Measurements from ENCODE around the gene CNRIP1.
"Not testable (repeated sequence)": the region's sequence is repeated elsewhere in the genome, so short reads cannot be mapped to it uniquely, and the experiment has no call there.

Gene CNRIP1, protein sequence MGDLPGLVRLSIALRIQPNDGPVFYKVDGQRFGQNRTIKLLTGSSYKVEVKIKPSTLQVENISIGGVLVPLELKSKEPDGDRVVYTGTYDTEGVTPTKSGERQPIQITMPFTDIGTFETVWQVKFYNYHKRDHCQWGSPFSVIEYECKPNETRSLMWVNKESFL

DNA sequence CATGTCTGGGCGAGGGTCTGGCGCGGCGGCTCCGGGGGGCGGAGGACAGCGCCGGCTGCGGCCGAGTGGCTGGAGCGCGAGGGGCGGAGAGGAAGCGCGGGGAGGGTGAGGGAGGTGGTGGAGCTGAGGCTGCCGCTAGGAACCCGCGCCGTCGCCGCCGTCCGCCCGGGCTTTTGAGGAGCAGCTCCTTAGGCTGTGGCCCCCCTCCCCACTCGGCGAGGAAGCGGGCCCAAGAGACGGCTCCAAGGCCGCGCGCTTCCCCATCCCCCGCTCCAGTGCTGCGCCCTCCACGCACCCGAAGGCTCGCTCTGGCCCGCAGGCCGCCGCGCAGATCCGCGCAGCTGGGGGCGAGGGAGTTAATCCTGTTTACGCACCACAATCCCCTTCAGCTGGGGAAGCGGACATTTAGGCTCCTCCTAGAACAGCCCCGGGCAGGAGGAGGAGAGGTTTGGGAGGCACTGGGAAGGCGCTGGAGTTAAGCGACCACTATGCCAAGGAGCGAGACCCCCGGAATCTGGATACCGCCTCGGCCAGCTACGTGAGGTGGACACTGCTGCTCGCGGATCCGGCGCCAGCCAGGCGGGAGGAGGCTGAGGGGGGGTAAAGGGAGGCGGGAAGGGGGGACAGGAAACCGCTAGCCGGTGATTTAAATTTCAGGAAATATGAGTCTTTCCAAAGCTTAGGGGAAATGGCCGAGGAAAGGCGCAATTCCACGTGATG, at the start of gene CNRIP1:
TSS of gene CNRIP1 (minus strand) at position 552 of the 720 bp plus-strand sequence. CDS start at position 3, 549 bp downstream.
- peak; percentile 80 to 94 (median 84) for DNase-seq

DNA sequence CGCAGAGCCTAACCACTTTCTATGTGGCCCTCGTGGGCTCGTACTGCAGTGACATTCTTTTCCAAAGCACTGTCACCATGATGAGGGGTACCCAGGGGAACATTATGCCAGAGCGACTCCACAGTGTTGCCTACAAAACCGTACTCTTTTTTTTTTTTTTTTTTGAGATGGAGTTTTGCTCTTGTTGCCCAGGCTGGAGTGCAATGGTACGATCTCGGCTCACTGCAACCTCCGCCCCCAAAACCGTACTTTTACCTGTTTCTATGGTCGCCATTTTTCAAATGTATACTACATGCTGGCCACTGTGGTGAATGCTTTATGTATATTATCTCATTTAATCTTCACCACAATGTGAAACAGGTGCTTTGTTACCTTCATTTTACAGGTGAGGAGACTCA, 49.6 kb upstream of the CNRIP1 start:
- DNase-seq, result no peak

DNA sequence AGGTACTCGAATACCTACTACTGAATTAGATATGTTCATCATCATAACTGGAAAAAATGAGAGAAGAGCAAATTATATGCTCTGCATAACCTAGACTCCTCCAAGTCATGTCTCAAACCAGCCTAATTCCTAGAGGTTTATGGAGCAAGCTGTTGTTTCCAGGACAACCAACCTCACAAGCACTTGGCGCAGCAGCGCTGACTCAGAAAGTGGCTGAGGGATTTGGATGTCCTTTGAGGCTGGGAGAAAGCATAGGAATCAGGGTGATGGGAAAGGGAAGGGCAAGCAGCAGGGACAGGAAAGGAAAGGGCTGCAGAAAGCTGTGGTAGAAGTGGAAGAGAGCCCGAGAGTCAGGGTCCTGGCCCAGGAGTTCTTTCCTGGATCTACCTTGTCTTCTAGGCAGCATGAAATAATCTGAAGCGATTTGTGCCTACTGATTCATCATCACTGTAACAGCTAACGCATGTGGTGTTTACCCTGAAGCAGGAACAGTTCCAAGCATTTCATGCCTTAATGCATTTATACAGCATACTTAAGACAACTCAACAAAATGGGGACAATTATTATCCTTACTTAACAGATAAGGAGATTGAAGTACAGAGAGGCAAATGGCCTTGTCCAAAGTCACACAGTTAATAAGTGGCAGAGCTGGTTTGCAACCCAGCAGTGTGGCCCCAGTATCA, 49.0 kb upstream of the CNRIP1 start:
- peak; percentile 2 to 56 (median 12) for DNase-seq

DNA sequence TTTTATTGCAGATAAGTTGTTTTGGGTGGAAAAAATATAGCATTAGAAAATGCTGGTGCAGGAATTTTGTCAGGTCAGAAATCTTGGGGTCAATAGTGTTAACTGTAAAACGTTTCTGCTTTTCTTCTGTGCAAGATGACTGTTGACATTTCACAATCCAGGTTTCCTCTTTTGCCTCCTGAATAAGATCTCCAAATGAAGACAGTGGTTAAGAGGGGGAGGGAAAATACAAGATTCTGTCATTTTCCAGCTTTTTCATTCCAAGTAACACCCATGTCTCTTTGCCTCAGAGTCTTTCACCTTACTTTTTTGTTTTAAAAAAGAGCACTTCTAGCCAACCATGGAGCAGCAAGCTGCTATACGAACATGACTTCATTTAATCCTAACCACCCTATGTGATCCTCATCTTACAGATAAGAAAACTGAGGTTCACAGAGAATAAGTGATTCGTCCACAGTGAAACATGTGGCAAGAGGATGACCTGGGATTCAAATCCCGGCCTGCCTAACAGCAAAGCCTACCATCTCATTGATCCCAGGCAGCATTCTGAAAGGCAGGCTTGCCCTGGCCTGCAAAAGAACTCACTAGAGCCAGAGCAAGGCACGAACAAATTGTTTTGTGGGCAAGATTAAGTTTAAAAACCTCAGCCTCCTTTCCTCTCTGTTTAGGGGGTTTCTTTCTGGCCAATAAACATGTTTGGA, 48.4 kb upstream of the CNRIP1 start:
- no peak for DNase-seq

DNA sequence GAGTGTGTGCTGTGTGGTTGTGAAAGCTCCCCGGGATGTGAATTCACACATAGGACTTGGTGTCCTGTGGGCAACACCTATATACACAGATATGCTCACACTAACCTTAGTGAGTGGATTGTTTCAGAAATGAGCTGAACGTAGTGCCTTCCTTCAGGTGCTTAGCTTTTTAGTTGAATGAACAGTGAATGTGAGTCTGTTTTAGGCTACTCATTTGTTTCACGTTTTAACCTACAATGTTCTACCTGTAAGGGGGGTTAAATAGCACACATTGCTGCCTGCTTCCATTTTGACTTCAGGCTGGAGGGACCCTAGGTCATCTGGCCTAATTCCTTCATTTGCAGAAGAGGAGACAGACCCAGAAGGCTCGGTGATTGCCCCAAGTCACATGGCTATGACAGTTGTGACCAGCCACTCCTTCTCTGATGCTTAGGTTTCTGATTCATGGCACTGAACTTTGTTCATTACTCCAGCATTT, 46.4 kb upstream of the CNRIP1 start:
- DNase-seq, result no peak

DNA sequence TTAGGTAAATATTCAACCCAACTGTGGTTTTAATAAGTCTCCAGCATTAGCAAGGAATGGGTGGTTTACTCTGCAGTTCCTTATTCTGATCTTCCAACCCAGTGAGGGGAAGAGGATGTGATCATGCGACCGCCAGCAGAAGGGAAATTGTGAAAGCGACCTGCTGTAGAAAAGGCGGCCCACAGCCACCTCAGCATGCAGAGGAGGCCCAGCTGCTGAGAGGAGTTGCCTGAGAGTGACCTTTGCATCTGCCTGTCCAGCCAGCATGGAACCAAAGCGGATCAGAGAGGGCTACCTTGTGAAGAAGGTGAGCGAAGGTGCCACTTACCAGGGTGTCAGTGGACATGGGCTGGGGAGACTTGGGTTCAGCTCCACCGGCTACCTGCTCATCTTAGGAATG, 45.3 kb upstream of the CNRIP1 start, which contains the start of gene PLEK:
TSS of gene PLEK (plus strand) at position 196 of the 400 bp plus-strand sequence. CDS start at position 266, 70 bp downstream.
- DNase-seq, result no peak

DNA sequence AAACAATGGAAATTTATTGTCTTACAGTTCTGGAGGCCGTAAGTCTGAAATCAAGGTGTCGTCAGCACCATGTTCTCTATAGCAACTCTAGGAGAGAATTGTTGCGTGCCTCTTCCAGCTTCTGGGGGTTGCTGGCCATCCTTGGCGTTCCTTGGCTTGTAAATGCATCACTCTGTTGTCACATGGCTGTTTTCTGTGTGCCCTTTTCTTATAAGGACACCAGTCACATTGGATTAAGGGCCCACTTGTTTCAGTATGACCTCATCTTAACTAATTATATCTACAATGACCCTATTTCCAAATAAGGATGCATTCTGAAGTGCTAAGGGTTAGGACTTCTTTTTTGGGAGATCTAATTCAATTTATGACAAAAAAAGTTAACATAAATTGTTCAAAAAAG, 44.0 kb upstream of the CNRIP1 start:
- no peak for DNase-seq

DNA sequence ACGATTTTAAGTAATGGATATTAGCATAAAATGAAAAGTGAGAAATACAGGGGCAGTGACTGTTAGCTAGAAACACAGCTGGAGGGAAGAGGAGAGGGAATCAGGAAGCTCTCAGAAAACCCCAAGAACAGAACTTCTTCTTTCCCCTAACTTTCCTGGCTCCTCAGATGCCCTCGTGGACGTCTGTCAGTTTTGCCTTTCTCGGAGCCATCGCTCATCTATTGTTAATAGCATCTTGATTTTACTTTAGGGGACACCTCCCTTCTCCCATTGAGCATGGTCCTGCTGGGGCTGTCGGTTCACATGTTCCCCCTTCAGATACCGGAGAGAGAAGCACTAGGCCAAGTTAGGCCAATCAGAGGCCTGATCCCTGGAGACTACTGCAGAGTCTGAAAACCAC, 43.0 kb upstream of the CNRIP1 start:
- no peak for DNase-seq

DNA sequence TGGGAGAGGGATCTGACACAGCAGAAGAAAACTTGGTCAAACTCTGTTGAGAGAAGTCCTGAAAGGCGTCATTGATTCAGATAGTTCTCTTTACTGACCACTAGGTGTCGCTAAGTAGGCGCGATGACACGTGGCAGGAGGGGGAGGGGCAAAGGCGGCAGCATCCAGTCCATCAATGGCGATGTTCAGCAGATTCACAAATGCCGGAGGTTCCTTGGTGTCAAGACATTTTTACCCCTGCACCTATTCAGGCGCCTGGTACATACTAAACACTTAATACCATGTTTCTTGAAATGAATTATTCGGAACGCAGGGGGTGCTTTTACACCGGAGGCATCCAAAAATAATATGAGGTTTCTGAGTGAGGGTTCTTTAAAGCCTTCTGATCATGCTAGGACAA, 42.3 kb upstream of the CNRIP1 start:
- DNase-seq, result peak; percentile 74 to 90 (median 87)

DNA sequence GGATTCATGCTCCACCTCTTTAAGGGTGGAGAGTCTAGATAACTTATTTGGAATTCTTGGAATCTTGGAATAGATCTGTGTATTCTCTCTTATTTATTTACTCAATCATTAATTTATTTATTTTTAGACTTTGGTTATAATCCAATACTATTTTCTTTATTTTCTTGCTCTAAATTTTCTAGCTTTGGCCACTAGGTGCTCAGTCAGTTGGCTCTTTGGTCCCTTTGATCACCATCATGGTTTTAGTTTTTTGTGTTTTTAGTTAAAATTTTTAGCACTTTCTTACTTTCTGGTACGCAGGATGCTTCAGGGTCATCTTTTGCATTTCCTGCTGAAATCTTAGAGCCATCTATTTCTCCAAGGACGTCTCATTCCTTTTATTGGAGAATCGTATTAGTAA, 40.1 kb upstream of the CNRIP1 start:
- DNase-seq, result no peak

DNA sequence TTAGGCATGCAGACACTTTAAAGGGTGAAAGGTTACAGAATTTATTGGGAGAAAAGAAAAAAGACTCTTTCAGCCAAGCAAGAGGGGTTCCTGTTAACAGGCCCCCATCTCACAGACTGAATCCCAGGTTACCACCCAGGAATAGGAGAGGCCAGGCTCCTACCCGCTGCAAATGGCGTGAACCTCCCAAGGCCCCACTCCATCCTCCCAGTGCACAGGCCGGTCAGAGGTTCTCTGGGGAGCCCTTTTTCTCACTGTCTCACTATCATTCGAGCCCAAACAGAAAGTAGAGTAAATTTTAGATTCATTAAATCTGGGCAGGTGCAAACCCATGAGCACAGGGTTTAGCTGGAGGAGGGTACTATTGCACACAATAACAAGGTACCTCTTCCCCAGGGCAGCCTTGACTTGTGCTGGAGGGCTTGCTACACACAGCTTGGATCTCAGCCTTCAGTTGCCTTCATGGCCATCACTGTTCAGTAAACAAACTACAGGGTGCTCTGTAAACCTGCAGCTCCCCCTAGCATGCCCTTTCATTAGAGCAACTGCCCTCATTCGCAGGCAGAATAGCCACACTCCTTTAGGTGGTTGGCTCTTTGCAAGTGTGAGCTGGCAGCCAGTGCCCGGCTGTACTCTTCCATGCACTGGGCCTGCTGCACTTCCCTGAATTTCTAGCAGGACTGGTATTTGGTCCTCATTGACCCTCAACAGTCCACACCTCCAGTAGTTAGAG, 38.0 kb upstream of the CNRIP1 start:
- DNase-seq, result peak in 2 of 3 experiments; percentile 59 to 76

DNA sequence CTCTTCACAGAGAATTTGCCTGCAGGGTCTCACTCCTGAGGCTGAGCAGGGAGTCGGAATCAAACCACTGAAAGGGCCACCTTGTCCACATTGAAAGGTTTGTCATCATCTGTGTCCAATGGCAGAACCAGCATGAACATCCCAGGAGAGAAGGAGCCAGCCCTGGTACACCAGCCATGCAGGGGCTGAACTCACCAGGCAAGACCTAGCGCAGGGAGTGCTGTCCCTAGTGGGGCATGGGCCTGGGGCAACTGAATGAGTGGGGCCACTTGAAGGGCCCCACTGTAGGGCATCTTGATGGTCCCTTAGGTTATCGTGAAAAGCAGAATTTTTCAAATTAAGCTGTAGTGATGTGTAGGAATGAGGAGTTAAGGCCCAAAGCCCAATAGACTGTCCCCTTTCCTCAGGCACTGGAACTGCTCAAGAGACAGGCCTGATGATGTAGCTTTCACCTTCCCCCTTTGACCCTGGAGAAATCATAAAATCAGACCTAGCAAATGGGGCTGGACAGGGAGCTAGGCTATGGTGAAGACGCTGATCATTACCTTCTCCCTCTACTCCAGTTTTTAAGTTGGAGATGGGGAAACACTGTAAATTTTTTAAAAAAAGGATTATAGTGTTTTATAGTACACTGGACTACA, 37.0 kb upstream of the CNRIP1 start:
- no peak for DNase-seq

DNA sequence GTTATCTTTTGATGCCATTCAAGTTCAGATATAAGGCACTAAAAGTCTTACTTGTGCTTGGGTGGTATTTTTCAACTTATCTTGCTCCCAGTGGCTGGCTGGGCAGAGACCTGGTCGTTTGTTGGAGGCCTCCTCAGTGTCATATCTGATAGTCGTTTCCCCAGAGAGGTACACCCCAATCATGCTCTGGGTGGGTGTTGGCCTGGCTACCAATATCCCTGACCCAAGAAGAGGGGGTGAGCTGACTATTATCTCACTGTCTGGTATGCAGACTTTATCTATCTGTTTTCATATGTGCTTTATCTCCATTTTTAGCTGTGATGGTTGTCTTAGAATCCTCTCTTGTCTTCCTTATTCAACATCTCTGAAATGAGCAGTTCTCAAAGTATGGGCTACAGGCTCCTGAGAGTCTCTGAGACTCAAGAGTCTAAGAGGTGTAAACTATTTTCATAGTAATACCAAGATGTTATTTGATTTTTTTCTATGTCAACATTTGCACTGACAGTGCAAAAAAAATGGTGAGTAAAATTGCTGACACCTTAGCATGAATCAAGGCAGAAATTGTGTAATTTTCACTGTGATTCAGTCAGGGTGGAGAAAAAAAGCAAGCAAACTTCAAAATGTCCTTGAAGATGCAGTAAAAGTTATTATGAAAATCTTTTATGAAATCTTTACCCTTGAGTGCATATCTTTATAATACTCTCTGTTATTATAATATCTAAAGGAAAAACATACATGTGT, 33.1 kb upstream of the CNRIP1 start:
- DNase-seq, result no peak

DNA sequence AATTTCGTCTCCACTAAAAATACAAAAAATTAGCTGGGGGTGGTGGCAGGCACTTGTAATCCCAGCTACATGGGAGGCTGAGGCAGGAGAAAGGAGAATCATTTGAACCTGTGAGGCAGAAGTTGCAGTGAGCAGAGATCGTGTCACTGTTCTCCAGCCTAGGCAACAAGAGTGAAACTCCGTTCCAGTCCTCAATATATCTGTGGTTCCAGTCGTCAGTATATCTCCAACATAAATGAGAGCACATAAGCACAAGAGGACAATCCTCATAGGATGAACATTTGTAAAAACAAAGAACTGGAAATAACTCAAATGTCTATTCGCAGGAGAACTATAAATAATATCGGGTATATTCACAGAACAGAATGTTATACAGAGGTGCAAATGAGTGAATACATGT, 32.2 kb upstream of the CNRIP1 start:
- DNase-seq, result no peak

DNA sequence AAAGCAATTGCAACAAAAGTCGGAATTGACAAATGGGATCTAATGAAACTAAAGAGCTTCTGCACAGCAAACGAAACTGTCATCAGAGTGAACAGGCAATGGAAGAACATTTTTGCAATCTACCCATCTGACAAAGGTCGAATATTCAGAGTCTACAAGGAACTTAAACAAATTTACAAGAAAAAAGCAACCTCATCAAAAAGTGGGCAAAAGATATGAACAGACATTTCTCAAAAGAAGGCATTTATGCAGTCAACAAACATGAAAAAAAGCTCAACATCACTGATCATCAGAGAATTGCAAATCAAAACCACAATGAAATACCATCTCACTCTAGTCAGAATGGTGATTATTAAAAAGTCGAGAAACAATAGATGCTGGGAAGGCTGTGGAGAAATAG, 29.3 kb upstream of the CNRIP1 start:
- DNase-seq, result not testable (repeated sequence)

DNA sequence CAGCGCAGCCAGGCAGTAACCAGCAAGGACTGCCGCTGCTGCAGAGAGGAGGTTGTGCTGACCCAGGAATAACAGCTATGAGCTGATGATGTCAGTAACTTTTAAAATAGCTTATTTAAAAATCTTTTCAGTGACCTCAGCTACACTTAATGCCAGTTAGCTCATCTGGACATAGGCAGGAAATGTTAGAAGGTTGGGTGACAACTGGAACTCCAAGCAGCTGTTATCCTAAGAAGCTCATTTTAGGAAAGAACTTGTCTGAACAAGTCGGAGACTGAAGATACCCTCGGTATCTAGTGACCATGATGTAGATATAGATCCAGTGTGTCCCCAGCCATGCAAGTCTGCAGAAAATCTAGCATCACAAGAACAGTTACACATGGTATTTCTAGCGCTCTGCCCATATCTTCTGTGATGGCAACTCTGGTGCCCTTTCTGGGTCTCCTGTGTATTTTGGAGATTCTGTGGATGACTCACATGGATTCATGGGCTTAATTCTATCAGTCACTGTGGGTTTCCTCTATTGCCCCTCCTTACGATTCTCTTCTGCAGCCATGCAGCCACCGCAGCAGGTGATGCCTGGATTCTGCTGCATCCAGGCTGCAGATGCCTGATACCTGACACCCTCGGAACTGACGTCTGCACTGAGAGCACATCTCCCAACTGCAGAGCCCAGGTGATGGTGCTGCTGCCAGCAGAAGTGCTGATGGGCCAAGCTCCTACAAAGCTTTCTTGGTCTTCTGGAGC, 25.6 kb upstream of the CNRIP1 start:
- DNase-seq, result peak in 1 of 3 experiments; percentile 35

DNA sequence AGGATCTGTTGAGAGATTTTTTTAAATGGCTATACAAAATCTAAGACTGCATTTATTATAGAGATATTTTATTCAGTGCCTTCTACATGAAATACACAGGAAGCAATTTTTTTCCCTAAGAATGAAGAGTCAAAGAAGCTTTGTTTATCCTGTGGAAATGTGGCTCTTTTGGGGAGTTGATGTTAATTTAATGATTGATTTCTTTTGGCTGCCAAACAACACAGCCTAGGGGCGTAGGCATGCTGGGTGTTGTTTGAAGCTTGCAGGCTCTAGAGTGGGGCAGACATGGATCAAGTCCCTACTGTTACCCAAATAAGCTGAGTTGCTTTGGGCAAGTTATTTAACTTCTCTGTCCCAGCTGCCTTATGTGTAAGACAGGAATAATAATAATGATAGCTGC, 24.3 kb upstream of the CNRIP1 start:
- DNase-seq, result peak in 1 of 3 experiments; percentile 28

DNA sequence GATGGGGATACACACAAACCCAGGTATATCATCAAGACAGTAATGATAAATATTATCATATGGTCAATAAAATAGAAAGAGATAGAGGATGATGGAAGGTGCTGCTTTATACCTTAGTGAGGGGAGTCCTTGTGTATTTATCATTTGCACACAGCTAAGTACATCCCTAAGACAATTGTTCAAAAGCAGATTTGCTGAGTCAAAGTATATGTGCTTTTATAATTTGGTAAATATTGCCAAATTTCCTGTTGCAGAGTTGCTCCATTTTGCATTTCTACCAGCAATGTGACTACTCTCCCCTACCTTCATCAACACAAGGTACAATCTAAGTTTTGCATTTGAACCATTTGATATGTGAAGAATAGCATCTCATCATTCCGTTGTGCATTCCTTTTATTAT, 22.7 kb upstream of the CNRIP1 start:
- DNase-seq, result no peak

DNA sequence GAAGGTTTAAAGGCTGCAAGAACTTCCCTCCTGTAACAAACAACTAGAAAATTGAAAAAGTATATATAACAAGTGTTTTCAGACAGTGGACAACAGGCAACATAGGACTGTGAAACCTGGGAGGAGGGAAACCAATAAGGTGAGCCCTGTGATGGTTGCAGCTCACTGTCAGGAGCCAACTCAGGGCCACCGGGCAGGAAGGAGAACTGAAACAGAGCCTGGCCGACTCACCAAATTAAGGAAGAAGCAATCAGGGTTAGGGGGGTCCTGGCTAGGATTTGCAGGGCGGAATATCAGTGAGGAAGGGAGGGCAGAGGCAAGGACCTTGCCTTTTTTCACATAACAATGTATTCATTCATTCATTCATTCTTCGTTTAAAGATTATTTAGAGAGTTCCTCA, 21.8 kb upstream of the CNRIP1 start:
- DNase-seq, result no peak

DNA sequence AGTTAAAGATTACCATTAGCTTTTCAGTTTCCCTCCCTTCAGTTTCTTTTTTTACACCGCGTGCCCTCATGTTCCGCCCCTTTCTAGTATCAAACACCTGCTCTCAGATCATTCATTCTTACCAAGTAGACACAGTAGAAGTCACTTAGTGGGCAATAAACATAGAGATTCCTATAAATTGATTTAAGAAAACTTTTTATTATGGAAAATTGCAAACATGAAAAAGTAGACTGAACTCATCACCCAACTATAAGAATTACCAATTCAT, 21.2 kb upstream of the CNRIP1 start:
- DNase-seq, result no peak
